Hepatocyte (in vitro differentiated cells): ENCODE results near the gene SCN3A. TPM values are rescaled to one million over a fixed set of nuclear protein-coding genes. Genes with fewer than 3 reads are reported as not detected.

Source experiments
- DNase-seq: peaks from one replicate; pipeline ENCODE4 v3.0.0-alpha.2; 2016; ENCODE audit warnings: low spot score
- H2AFZ ChIP-seq: fragments of 200-600 bp; sonication (generic); 2 replicates; pipeline ENCODE4 v1.6.0; 2016; ENCODE audit warnings: antibody characterized with exemption, mild to moderate bottlenecking
- H3K27ac ChIP-seq: fragments of 200-600 bp; sonication (generic); 2 replicates; pipeline ENCODE4 v1.5.1; 2016; ENCODE audit warnings: mild to moderate bottlenecking
- H3K27me3 ChIP-seq: fragments of 200-600 bp; sonication (generic); 2 replicates; pipeline ENCODE4 v1.6.1; 2016
- H3K36me3 ChIP-seq: fragments of 200-600 bp; sonication (generic); replicated peaks from 2 replicates; pipeline ENCODE4 v1.5.1; 2016; ENCODE audit warnings: low read depth; ENCODE audit not compliant: insufficient read depth
- H3K4me1 ChIP-seq: fragments of 200-600 bp; sonication (generic); 2 replicates; pipeline ENCODE4 v1.5.1; 2016; ENCODE audit warnings: mild to moderate bottlenecking, moderate library complexity; ENCODE audit not compliant: insufficient read depth
- H3K4me2 ChIP-seq: fragments of 200-600 bp; sonication (generic); 2 replicates; pipeline ENCODE4 v1.6.0; 2016
- H3K4me3 ChIP-seq: fragments of 200-600 bp; sonication (generic); 2 replicates; pipeline ENCODE4 v1.5.1; 2016; ENCODE audit warnings: mild to moderate bottlenecking
- H3K79me2 ChIP-seq: fragments of 200-600 bp; sonication (generic); 2 replicates; pipeline ENCODE4 v1.6.0; 2017; ENCODE audit warnings: mild to moderate bottlenecking
- H3K9me2 ChIP-seq: fragments of 200-600 bp; sonication (generic); replicated peaks from 2 replicates; pipeline ENCODE4 v1.6.0; 2017; ENCODE audit warnings: mild to moderate bottlenecking; ENCODE audit not compliant: insufficient read depth
- H3K9me3 ChIP-seq: fragments of 200-600 bp; sonication (generic); 2 replicates; pipeline ENCODE4 v1.5.1; 2016; ENCODE audit warnings: low read depth, mild to moderate bottlenecking
- H4K20me1 ChIP-seq: fragments of 200-600 bp; sonication (generic); 2 replicates; pipeline ENCODE4 v1.6.0; 2016; ENCODE audit warnings: mild to moderate bottlenecking; ENCODE audit not compliant: insufficient read depth, poor library complexity, severe bottlenecking
- CTCF ChIP-seq: fragments of 200-600 bp; sonication (generic); IDR thresholded peaks from 2 replicates; pipeline ENCODE4 v1.5.1; 2016; ENCODE audit warnings: antibody characterized with exemption, mild to moderate bottlenecking; ENCODE audit not compliant: poor library complexity
- EZH2 ChIP-seq: fragments of 200-600 bp; sonication (generic); IDR thresholded peaks from 2 replicates; pipeline ENCODE4 v1.6.1; 2016; ENCODE audit warnings: antibody characterized with exemption, mild to moderate bottlenecking, borderline replicate concordance
- EZH2phosphoT487 ChIP-seq: fragments of 200-600 bp; sonication (generic); IDR thresholded peaks from one replicate; pipeline ENCODE4 v1.6.1; 2018; ENCODE audit warnings: antibody characterized with exemption, mild to moderate bottlenecking, low read depth, moderate library complexity; ENCODE audit not compliant: unreplicated experiment, severe bottlenecking
- WGBS: methylation state at CpG from one replicate; pipeline ENCODE4 v1.1.6; 2016; ENCODE audit warnings: low lambda C conversion rate; ENCODE audit errors: missing lambda C conversion rate; 5-methylcytosine and 5-hydroxymethylcytosine counted together
- polyA plus RNA-seq: library from polyadenylated mRNA; unstranded; fragments of >200 nt; fragmentation: Nextera tagmentation; extraction: Ambion mirVana; gene quantifications from 2 replicates; pipeline ENCODE4 v1.2.1, GENCODE V29; 2016
- total RNA-seq: library from RNA; depleted of rRNA; stranded (reverse); fragments of >200 nt; gene quantifications from 2 replicates; pipeline ENCODE4 v1.2.3, GENCODE V29; 2014

Gene SCN3A
- total and polyA plus RNA-seq, 2 experiments from 2014 or later: 3.0 to 14.5 TPM

GRCh38 chr2:165122521-165122920 lies 81.3 kb downstream of the SCN3A start:
- H3K79me2 ChIP-seq: no peaks in the 10 kb centered on the region
- H4K20me1 ChIP-seq: no peaks in the 10 kb centered on the region
- TF ChIP-seq CTCF: no peak
- TF ChIP-seq EZH2phosphoT487: no peak
- TF ChIP-seq EZH2: no peak
- no peak overlapping the region for H2AFZ ChIP-seq
- H3K4me2 ChIP-seq: no peak overlapping the region
- H3K27me3 ChIP-seq: no peaks in the 10 kb centered on the region
- no peaks in the 10 kb centered on the region for H3K36me3 ChIP-seq
- 72% methylated on average over 4 of the region's 4 CpGs for WGBS
- H3K27ac ChIP-seq: no peak overlapping the region
- H3K4me1 ChIP-seq: no peaks in the 10 kb centered on the region
- DNase-seq: no peak
- H3K9me3 ChIP-seq: no peaks in the 10 kb centered on the region
- H3K4me3 ChIP-seq: no peak overlapping the region
- H3K9me2 ChIP-seq: no peaks in the 10 kb centered on the region

- no peak overlapping the region for H3K4me3 ChIP-seq
- no peak overlapping the region for H3K27ac ChIP-seq
- TF ChIP-seq EZH2 (no peak), CTCF (no peak)
These were observed 82.9 kb downstream of the SCN3A start for GRCh38 chr2:165120740-165121467.

GRCh38 chr2:165115258-165115657 lies 88.6 kb downstream of the SCN3A start:
- 78% methylated on average over 6 of the region's 6 CpGs for WGBS
- H3K9me2 ChIP-seq: no peaks in the 10 kb centered on the region
- H4K20me1 ChIP-seq: no peaks in the 10 kb centered on the region
- H3K36me3 ChIP-seq: no peaks in the 10 kb centered on the region
- no peak overlapping the region for H3K27ac ChIP-seq
- TF ChIP-seq CTCF (no peak), EZH2 (no peak), EZH2phosphoT487 (no peak)
- H3K4me3 ChIP-seq: no peak overlapping the region
- H2AFZ ChIP-seq: no peak overlapping the region
- no peak overlapping the region for H3K4me2 ChIP-seq
- peaks cover 6% of the 10 kb centered on the region for H3K4me1 ChIP-seq
- DNase-seq: no peak
- H3K27me3 ChIP-seq: no peaks in the 10 kb centered on the region
- no peaks in the 10 kb centered on the region for H3K9me3 ChIP-seq
- no peaks in the 10 kb centered on the region for H3K79me2 ChIP-seq

More at GRCh38 chr2:165120740-165121467, 82.9 kb downstream of the SCN3A start:
- Histone ChIP-seq H3K9me2 (no peaks in the 10 kb centered on the region), H4K20me1 (no peaks in the 10 kb centered on the region), H3K36me3 (no peaks in the 10 kb centered on the region), H2AFZ (no peak overlapping the region), H3K9me3 (no peaks in the 10 kb centered on the region), H3K79me2 (no peaks in the 10 kb centered on the region), H3K4me1 (no peaks in the 10 kb centered on the region), H3K4me2 (no peak overlapping the region), H3K27me3 (no peaks in the 10 kb centered on the region)
- no peak for DNase-seq
- 90% methylated on average over 7 of the region's 7 CpGs for WGBS
